ENCODE measurements around the gene CA10. TPM values are rescaled to one million over a fixed set of nuclear protein-coding genes. Genes with fewer than 3 reads are reported as not detected.

Gene CA10
- total RNA-seq, 1 experiment from 2014 or later = not detected

DNA sequence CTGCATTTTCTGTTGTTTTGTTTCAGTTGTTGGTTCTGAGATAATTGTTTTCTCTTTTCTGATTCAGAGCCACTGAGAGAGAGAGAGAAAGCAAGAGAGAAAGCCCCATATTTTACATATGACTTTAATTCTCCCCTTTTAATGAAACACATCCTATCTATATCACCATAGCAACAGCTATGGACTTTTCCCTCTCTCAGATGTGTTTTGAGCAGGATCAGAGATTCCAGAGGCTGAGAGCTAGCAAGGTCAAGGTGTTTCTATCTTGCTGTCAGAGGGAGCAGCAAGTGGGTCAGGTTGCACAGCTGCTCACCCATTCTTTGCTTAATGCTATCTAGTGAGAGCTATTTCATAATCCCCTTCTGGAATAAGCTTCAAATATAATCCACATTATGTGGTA is 415.9 kb downstream of the CA10 start:
- Histone ChIP-seq H3K79me2 (ENCODE audit: low read depth) (no peaks in the 10 kb centered on the region), H3K36me3 (ENCODE audit: low read depth) (no peaks in the 10 kb centered on the region), H3K27ac (no peak overlapping the region), H3K4me3 (no peak overlapping the region), H2AFZ (no peak overlapping the region), H3K9me3 (ENCODE audit: insufficient read depth, low read depth) (no peaks in the 10 kb centered on the region), H3K4me1 (replicated peaks; ENCODE audit: insufficient read depth) (no peaks in the 10 kb centered on the region), H4K20me1 (ENCODE audit: insufficient read depth) (no peaks in the 10 kb centered on the region), H3K4me2 (no peak overlapping the region), H3K27me3 (ENCODE audit: insufficient read depth, low read depth) (no peaks in the 10 kb centered on the region), H3F3A (ENCODE audit: insufficient read depth, low read depth) (no peaks in the 10 kb centered on the region), H3K9me2 (ENCODE audit: insufficient read depth) (no peaks in the 10 kb centered on the region)
- POLR2A ChIA-PET (ENCODE audit: unreplicated experiment) = no interaction called here
- no peak for TF ChIP-seq CTCF (conservative IDR thresholded peaks at IDR 0.05)
- TF ChIP-seq EZH2 (IDR thresholded peaks at IDR 0.05; ENCODE audit: low read depth) = no peak
- CTCF ChIA-PET = no interaction called here
- intact Hi-C loops (cut with micrococcal nuclease; ENCODE audit: unreplicated experiment) = no loop called here
- no TSS peak for BruUV-seq (replicated peaks)
- no peak for DNase-seq

GRCh38 chr17:51741458-51741857 is 417.1 kb downstream of the CA10 start:
- Histone ChIP-seq H3F3A (ENCODE audit: insufficient read depth, low read depth) (no peaks in the 10 kb centered on the region), H3K4me2 (no peak overlapping the region), H4K20me1 (ENCODE audit: insufficient read depth) (no peaks in the 10 kb centered on the region), H3K36me3 (ENCODE audit: low read depth) (no peaks in the 10 kb centered on the region), H3K4me1 (replicated peaks; ENCODE audit: insufficient read depth) (no peaks in the 10 kb centered on the region), H2AFZ (no peak overlapping the region), H3K27ac (no peak overlapping the region), H3K4me3 (no peak overlapping the region), H3K9me3 (ENCODE audit: insufficient read depth, low read depth) (no peaks in the 10 kb centered on the region), H3K9me2 (ENCODE audit: insufficient read depth) (no peaks in the 10 kb centered on the region), H3K27me3 (ENCODE audit: insufficient read depth, low read depth) (no peaks in the 10 kb centered on the region), H3K79me2 (ENCODE audit: low read depth) (no peaks in the 10 kb centered on the region)
- intact Hi-C loops (cut with micrococcal nuclease; ENCODE audit: unreplicated experiment) = no loop called here
- CTCF ChIA-PET = no interaction called here
- DNase-seq = no peak
- TF ChIP-seq EZH2 (IDR thresholded peaks at IDR 0.05; ENCODE audit: low read depth) = no peak
- TF ChIP-seq CTCF (conservative IDR thresholded peaks at IDR 0.05) = no peak
- POLR2A ChIA-PET (ENCODE audit: unreplicated experiment) = no interaction called here
- no TSS peak for BruUV-seq (replicated peaks)

- BruUV-seq (replicated peaks) = no TSS peak
- Histone ChIP-seq H3K9me2 (ENCODE audit: insufficient read depth) (no peaks in the 10 kb centered on the region), H3K79me2 (ENCODE audit: low read depth) (no peaks in the 10 kb centered on the region), H3F3A (ENCODE audit: insufficient read depth, low read depth) (no peaks in the 10 kb centered on the region), H2AFZ (no peak overlapping the region), H3K4me3 (no peak overlapping the region), H3K4me2 (no peak overlapping the region), H3K36me3 (ENCODE audit: low read depth) (no peaks in the 10 kb centered on the region), H3K27me3 (ENCODE audit: insufficient read depth, low read depth) (no peaks in the 10 kb centered on the region), H4K20me1 (ENCODE audit: insufficient read depth) (no peaks in the 10 kb centered on the region), H3K27ac (no peak overlapping the region), H3K9me3 (ENCODE audit: insufficient read depth, low read depth) (no peaks in the 10 kb centered on the region), H3K4me1 (replicated peaks; ENCODE audit: insufficient read depth) (no peaks in the 10 kb centered on the region)
- intact Hi-C loops (cut with micrococcal nuclease; ENCODE audit: unreplicated experiment) = no loop called here
- DNase-seq = no peak
- POLR2A ChIA-PET (ENCODE audit: unreplicated experiment) = no interaction called here
- TF ChIP-seq EZH2 (IDR thresholded peaks at IDR 0.05; ENCODE audit: low read depth) (no peak), CTCF (conservative IDR thresholded peaks at IDR 0.05) (no peak)
- CTCF ChIA-PET = no interaction called here
These were observed 418.0 kb downstream of the CA10 start for GRCh38 chr17:51740531-51740930.

Data from PC-9 (cell line).